ENCODE data around the gene TRAFD1. TPM values are rescaled to one million over a fixed set of nuclear protein-coding genes. Genes with fewer than 3 reads are reported as not detected.
A peak's percentile ranks its signal among the peaks of the same experiment; 100 is the strongest.

TRAFD1 gene
- total and polyA plus RNA-seq, 3 donors from 2014 or later, result 46.6 to 77.3 (median 53.6) TPM

DNA sequence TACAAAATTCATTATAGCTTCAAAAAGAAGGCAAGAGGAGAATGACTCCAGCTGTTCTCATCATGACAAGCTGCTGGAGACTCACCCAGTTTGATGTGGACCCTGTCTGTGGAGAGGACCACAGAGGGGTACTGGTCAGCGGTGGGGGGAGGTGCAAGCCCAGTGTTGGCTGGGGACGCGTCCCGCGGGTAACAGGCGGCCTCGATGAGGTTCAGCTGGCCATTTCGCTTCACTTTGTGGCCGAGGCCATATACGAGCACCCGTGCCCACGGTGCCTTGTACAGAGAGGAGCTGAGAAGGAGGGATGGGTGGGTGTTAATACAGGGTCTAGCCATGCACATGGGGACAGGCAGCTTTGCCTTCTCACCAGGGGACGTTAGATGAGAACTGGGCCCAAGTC lies 67.1 kb downstream of the TRAFD1 start:
- Histone ChIP-seq H3K4me3 (no peak overlapping the region), H3K27ac (no peak overlapping the region), H3K27me3 (no peaks in the 10 kb centered on the region), H3K36me3 (ENCODE audit: low read depth, missing control alignments) (no peaks in the 10 kb centered on the region), H3K4me1 (no peaks in the 10 kb centered on the region), H3K9me3 (no peaks in the 10 kb centered on the region)
- DNase-seq, result no peak
- 92 to 95% methylated on average over 13 of the region's 13 CpGs for WGBS, 2 donors
- intact Hi-C loops (cut with DNase I; ENCODE audit: low total_unique reads), result no loop called here
- no peak for TF ChIP-seq POLR2A (IDR thresholded peaks at IDR 0.05)
- TF ChIP-seq, protein P1, sequence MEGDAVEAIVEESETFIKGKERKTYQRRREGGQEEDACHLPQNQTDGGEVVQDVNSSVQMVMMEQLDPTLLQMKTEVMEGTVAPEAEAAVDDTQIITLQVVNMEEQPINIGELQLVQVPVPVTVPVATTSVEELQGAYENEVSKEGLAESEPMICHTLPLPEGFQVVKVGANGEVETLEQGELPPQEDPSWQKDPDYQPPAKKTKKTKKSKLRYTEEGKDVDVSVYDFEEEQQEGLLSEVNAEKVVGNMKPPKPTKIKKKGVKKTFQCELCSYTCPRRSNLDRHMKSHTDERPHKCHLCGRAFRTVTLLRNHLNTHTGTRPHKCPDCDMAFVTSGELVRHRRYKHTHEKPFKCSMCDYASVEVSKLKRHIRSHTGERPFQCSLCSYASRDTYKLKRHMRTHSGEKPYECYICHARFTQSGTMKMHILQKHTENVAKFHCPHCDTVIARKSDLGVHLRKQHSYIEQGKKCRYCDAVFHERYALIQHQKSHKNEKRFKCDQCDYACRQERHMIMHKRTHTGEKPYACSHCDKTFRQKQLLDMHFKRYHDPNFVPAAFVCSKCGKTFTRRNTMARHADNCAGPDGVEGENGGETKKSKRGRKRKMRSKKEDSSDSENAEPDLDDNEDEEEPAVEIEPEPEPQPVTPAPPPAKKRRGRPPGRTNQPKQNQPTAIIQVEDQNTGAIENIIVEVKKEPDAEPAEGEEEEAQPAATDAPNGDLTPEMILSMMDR (IDR thresholded peaks at IDR 0.05), result no peak

DNA sequence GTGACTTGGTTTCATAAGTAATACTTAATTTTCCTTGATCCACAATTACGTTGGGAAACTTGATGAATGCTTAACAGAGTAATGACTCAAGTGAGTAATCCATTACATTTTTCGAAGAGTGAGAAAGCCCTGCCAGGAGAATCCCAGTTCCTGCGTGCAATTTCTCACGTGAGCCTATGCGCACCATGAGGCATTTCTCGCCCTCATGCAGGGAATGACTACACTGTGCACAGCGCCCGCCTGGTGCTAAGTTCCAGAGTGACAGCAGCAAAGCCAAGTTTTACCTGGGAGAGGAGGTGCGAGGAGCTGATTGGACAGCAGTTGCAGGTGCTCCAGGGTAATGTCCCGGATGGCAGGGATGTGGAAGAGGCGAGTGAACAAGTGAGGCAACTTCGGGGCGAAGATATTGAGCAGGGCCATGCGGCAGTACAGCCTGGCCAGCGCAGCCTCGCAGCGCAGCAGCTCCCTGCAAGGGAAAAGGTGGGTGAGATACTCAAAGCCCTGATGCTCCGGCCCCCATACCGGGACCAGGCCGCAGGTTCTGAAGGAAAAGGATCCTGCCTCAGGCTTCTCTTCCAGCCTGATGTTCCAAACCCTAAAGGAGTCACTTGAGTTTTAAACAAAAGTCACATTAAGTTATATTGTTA lies 69.4 kb downstream of the TRAFD1 start:
- intact Hi-C loops (cut with DNase I; ENCODE audit: low total_unique reads), result no loop called here
- 94% methylated on average over 20 of the region's 20 CpGs for WGBS, 2 donors
- no peaks in the 10 kb centered on the region for H3K36me3 ChIP-seq (ENCODE audit: low read depth, missing control alignments)

DNA sequence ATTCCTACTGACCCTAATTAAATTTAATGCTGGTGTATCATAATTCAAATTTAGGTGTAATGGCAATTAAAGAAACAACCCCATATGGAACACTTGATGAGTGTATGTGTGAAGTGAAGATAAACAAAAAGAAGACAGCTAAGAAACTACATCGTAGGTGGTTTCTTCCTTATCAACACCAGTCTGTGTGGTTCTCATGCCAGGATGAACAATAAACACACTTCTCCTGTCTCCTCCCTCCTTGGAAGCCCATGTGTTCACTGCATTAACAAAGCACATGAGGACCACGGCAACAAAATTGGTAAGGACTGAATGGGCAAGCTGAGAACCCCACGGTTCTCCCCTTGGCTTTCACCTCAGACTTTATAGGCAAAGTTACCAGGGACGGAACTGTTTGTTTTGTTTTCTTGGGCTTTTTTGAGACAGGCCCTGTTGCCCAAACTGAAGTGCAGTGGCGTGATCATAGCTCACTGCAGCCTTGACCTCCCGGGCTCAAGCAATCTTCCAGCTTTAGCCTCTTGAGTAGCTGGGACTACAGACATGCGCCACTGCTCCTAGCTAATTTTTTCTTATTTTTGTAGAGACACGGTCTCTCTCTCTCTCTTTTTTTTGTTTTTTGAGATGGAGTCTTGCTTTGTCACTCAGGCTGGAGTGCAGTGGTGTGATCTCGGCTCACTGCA lies 71.0 kb downstream of the TRAFD1 start:
- no peaks in the 10 kb centered on the region for H3K9me3 ChIP-seq
- intact Hi-C loops (cut with DNase I; ENCODE audit: low total_unique reads), result no loop called here
- H3K27me3 ChIP-seq, result no peaks in the 10 kb centered on the region
- no peaks in the 10 kb centered on the region for H3K36me3 ChIP-seq (ENCODE audit: low read depth, missing control alignments)
- no peaks in the 10 kb centered on the region for H3K4me1 ChIP-seq
- DNase-seq, result peak; percentile 56
- 62 to 63% methylated on average over 9 of the region's 9 CpGs for WGBS, 2 donors
- H3K27ac ChIP-seq, result peak overlapping the region in 1 of 2 donors; percentile 63
- no peak overlapping the region for H3K4me3 ChIP-seq
- TF ChIP-seq, protein P1 (IDR thresholded peaks at IDR 0.05), result no peak
- TF ChIP-seq POLR2A (IDR thresholded peaks at IDR 0.05), result no peak

More for the DNA sequence above, 69.4 kb downstream of the TRAFD1 start:
- Histone ChIP-seq H3K4me3 (no peak overlapping the region), H3K27ac (no peak overlapping the region), H3K9me3 (no peaks in the 10 kb centered on the region), H3K27me3 (no peaks in the 10 kb centered on the region), H3K4me1 (no peaks in the 10 kb centered on the region)
- no peak for TF ChIP-seq POLR2A (IDR thresholded peaks at IDR 0.05)
- TF ChIP-seq, protein P1 (IDR thresholded peaks at IDR 0.05), result no peak
- no peak for DNase-seq

DNA sequence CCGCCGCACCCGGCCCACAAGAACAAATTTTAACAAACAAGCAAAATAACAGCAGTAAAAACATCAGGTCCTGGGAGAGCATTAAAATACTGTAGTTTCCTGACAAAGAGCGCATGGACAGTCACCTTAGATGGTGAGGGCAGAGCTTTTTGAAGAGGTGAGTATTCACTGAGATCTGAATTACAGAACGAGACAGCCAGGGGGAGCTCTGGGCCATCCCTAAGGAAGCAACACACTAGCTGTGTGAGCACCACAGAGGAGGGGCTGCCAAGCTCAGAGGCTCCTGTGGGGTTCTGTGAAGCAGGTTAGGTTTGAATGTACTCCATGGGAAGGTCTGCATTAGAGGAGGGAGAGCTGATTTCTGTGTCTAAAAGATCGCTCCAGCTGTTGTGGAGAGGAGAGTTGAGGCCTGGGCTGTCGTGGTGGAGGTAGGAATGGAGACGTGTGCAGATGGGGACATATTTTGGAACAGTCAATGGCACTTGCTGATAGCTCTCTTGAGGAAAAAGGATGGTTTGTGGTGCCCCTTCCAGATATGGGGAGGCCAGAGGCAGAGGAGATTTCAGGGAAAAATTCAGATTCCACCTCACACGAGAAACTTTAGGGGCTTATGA lies 72.9 kb downstream of the TRAFD1 start:
- WGBS, 2 donors, result 83 to 87% methylated on average over 9 of the region's 9 CpGs
- intact Hi-C loops (cut with DNase I; ENCODE audit: low total_unique reads), result no loop called here
- Histone ChIP-seq H3K4me3 (no peak overlapping the region), H3K27ac (no peak overlapping the region), H3K9me3 (no peaks in the 10 kb centered on the region), H3K27me3 (no peaks in the 10 kb centered on the region), H3K4me1 (no peaks in the 10 kb centered on the region), H3K36me3 (ENCODE audit: low read depth, missing control alignments) (no peaks in the 10 kb centered on the region)
- DNase-seq, result peak; percentile 78
- no peak for TF ChIP-seq POLR2A (IDR thresholded peaks at IDR 0.05)
- TF ChIP-seq, protein P1 (IDR thresholded peaks at IDR 0.05), result peak in 2 of 3 experiments; percentile 42 to 44
